ENCODE results near the gene BAG1. TPM values are rescaled to one million over a fixed set of nuclear protein-coding genes. Genes with fewer than 3 reads are reported as not detected.

Gene BAG1
- total and polyA plus RNA-seq, 2 of the 13 experiments (the other 11 are each of a cell fraction or from before 2014, with no cell fraction given): 23.1 to 59.5 TPM

DNA sequence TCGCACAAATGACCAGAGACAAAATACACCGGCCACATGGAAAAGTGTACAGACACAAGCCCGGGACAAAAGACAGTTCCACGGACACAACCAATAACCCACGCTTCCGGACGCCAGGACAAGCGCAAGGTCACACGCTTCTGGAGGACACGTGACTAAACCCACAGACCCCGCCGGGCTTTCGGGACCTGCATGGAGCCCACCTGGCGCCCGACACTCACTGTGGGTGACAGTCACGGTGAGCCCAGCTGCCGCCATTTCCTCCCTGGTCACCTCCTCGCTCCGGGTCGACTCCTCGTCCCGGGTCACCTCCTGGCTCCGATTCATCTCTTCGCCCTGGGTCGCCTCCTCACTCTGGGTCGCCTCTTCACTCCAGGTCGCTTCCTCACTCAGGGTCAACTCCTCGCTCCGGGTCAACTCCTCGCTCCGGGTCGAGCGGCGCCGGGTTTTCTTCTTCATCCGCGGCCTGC, 470 bp downstream of the BAG1 start (continued):
- TF ChIP-seq, protein P1, sequence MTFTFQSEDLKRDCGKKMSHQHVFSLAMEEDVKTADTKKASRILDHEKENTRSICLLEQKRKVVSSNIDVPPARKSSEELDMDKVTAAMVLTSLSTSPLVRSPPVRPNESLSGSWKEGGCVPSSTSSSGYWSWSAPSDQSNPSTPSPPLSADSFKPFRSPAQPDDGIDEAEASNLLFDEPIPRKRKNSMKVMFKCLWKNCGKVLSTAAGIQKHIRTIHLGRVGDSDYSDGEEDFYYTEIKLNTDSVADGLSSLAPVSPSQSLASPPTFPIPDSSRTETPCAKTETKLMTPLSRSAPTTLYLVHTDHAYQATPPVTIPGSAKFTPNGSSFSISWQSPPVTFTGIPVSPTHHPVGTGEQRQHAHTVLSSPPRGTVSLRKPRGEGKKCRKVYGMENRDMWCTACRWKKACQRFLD (CRISPR knock-in tag; IDR thresholded peaks at IDR 0.05; ENCODE audit: borderline replicate concordance): 0 out of 2 replicates have a peak, but pooled peaks have one; percentile 81
- TF ChIP-seq ZZZ3 (CRISPR knock-in tag; IDR thresholded peaks at IDR 0.05; ENCODE audit: borderline replicate concordance) (no peak), ZNF343 (CRISPR knock-in tag; IDR thresholded peaks at IDR 0.05) (0 out of 2 replicates have a peak, but pooled peaks have one; percentile 27), POLR2A (IDR thresholded peaks at IDR 0.05; ENCODE audit: insufficient read depth in 1 of 2, low read depth in 2 of 2, low read length in 2 of 2) (peak in 1 of 2 experiments; percentile 3; a peak in 1 of 4 replicates), DMAP1 (CRISPR knock-in tag; IDR thresholded peaks at IDR 0.05) (peak; percentile 32; the same call in 1 of the 2 replicates), RORA (CRISPR knock-in tag; IDR thresholded peaks at IDR 0.05) (no peak), KLF12 (CRISPR knock-in tag; IDR thresholded peaks at IDR 0.05; ENCODE audit: borderline replicate concordance) (0 out of 2 replicates have a peak, but pooled peaks have one; percentile 55), MTF1 (CRISPR knock-in tag; IDR thresholded peaks at IDR 0.05) (no peak), MYC (CRISPR knock-in tag; IDR thresholded peaks at IDR 0.05; ENCODE audit: borderline replicate concordance) (peak; percentile 49; the same call in 1 of the 2 replicates), KLF15 (CRISPR knock-in tag; IDR thresholded peaks at IDR 0.05; ENCODE audit: borderline replicate concordance) (no peak), ZNF709 (CRISPR knock-in tag; IDR thresholded peaks at IDR 0.05) (peak; percentile 83), ZFP62 (CRISPR knock-in tag; IDR thresholded peaks at IDR 0.05) (no peak), RBM39 (IDR thresholded peaks at IDR 0.05; ENCODE audit: low read depth, low read length, poor library complexity, severe bottlenecking) (peak; percentile 28), NFATC3 (CRISPR knock-in tag; IDR thresholded peaks at IDR 0.05) (no peak)
- TF ChIP-seq, protein P2, sequence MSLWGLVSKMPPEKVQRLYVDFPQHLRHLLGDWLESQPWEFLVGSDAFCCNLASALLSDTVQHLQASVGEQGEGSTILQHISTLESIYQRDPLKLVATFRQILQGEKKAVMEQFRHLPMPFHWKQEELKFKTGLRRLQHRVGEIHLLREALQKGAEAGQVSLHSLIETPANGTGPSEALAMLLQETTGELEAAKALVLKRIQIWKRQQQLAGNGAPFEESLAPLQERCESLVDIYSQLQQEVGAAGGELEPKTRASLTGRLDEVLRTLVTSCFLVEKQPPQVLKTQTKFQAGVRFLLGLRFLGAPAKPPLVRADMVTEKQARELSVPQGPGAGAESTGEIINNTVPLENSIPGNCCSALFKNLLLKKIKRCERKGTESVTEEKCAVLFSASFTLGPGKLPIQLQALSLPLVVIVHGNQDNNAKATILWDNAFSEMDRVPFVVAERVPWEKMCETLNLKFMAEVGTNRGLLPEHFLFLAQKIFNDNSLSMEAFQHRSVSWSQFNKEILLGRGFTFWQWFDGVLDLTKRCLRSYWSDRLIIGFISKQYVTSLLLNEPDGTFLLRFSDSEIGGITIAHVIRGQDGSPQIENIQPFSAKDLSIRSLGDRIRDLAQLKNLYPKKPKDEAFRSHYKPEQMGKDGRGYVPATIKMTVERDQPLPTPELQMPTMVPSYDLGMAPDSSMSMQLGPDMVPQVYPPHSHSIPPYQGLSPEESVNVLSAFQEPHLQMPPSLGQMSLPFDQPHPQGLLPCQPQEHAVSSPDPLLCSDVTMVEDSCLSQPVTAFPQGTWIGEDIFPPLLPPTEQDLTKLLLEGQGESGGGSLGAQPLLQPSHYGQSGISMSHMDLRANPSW (CRISPR knock-in tag; IDR thresholded peaks at IDR 0.05; ENCODE audit: borderline replicate concordance): no peak
- TF ChIP-seq, protein P3, sequence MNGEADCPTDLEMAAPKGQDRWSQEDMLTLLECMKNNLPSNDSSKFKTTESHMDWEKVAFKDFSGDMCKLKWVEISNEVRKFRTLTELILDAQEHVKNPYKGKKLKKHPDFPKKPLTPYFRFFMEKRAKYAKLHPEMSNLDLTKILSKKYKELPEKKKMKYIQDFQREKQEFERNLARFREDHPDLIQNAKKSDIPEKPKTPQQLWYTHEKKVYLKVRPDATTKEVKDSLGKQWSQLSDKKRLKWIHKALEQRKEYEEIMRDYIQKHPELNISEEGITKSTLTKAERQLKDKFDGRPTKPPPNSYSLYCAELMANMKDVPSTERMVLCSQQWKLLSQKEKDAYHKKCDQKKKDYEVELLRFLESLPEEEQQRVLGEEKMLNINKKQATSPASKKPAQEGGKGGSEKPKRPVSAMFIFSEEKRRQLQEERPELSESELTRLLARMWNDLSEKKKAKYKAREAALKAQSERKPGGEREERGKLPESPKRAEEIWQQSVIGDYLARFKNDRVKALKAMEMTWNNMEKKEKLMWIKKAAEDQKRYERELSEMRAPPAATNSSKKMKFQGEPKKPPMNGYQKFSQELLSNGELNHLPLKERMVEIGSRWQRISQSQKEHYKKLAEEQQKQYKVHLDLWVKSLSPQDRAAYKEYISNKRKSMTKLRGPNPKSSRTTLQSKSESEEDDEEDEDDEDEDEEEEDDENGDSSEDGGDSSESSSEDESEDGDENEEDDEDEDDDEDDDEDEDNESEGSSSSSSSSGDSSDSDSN (CRISPR knock-in tag; IDR thresholded peaks at IDR 0.05): 0 out of 2 replicates have a peak, but pooled peaks have one; percentile 74
- TF ChIP-seq, protein P4, sequence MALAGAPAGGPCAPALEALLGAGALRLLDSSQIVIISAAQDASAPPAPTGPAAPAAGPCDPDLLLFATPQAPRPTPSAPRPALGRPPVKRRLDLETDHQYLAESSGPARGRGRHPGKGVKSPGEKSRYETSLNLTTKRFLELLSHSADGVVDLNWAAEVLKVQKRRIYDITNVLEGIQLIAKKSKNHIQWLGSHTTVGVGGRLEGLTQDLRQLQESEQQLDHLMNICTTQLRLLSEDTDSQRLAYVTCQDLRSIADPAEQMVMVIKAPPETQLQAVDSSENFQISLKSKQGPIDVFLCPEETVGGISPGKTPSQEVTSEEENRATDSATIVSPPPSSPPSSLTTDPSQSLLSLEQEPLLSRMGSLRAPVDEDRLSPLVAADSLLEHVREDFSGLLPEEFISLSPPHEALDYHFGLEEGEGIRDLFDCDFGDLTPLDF (CRISPR knock-in tag; IDR thresholded peaks at IDR 0.05): peak; percentile 21; the same call in 1 of the 2 replicates

All from HepG2 (cell line).